Superior temporal gyrus (tissue), 1 donor: ENCODE data around the gene PTGFRN.
"Not testable (repeated sequence)": the region's sequence is repeated elsewhere in the genome, so short reads cannot be mapped to it uniquely, and the experiment has no call there.

Experiments
- DNase-seq: peaks from one replicate; pipeline ENCODE4 v3.0.0-alpha.2; 2016; ENCODE audit errors: extremely low spot score

Gene PTGFRN

DNA sequence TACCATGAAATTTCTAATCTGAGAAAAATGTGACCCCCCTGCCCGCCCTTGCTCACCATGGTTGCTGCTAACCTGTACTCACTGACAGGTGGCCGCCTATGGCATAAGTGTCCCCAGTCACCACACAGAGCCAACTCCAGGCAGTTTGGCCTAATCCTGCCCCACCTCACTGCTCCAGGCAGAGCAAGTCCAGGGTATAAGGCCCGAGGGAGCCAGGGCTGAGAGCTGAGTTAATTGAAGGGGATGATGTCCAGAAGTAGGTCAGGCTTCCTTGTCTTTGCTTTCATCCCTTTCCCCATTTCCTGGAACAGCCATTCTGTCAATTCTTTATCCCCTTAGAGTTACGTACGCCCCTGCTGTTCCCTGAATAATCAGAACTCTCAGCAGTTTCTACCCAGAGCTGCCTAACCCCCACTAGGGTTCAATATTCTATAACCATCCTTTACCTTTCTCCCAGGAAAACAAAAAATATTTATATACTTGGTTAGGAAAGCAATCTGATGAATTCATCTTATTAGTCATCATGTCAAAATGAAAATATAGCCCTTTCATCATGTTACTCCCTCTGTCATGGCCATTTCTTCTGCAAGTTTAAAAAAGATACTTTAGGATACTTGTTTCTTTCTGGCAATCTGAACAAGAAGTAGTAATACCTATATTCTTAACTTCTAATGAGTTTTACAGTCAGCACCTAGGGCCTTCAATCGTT lies 62.4 kb downstream of the PTGFRN start:
- no peak for DNase-seq

DNA sequence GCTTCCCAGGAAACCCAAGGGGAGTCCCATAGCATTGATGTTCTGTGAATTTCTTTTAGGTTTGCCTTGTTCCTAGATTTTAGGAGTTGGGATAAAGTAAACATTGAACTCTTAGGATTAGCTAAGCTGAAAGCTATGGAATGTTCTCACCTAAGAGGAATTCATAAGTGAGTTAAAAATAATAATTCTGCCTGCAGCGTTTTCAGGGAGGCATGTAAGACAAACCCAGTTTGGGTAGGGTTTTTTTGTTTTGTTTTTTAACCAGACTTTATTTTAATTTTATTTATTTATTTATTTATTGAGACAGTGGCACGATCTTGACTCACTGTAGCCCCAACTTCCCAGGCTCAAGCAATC lies 62.9 kb downstream of the PTGFRN start:
- no peak for DNase-seq

DNA sequence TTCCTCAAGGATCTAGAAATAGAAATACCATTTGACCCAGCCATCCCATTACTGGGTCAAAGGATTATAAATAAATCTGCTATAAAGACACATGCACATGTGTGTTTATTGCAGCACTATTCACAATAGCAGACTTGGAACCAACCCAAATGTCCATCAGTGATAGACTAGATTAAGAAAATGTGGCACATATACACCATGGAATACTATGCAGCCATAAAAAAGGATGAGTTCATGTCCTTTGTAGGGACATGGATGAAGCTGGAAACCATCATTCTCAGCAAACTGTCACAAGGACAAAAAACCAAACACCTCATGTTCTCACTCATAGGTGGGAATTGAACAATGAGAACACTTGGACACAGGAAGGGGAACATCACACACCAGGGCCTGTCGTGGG lies 70.6 kb downstream of the PTGFRN start:
- not testable (repeated sequence) for DNase-seq

GRCh38 chr1:116981521-116982037 lies 71.9 kb downstream of the PTGFRN start:
- DNase-seq, result no peak

DNA sequence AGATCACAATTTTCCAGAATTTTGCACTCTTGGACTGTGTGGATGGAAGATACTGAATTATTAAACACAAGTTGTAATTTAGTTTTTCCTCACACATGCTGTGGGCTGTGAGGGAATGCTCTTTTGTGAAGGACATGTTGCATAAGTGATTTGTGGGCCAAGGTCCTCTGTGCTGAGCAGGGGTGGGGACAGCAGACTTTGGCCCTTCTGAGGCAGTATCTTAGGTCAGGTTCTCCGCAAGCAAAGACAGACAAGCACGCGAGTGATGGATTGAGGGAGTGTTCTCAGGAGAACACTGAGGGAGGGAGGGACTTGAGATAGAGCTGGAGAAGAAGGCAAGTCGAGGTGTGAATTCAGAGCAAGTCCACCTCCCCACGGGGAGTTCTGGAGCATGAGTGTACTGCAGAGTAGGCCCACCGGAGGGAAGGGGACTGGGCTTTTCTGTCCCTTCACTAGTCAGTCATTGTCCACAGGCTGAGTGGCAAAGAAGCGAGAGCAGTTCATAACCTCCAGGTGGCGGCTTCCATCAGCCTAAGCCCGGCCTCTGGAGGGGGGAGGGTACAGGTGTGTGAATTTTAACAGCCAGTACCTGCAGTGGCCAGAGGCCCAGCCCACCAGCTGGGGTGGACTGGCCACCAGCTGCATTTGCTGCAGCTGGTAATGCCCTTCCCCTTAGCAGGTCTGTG lies 72.7 kb downstream of the PTGFRN start:
- DNase-seq, result no peak

GRCh38 chr1:116983112-116983511 lies 73.4 kb downstream of the PTGFRN start:
- DNase-seq, result no peak

- no peak for DNase-seq
Observed at GRCh38 chr1:116983678-116984077, 74.0 kb downstream of the PTGFRN start.

DNA sequence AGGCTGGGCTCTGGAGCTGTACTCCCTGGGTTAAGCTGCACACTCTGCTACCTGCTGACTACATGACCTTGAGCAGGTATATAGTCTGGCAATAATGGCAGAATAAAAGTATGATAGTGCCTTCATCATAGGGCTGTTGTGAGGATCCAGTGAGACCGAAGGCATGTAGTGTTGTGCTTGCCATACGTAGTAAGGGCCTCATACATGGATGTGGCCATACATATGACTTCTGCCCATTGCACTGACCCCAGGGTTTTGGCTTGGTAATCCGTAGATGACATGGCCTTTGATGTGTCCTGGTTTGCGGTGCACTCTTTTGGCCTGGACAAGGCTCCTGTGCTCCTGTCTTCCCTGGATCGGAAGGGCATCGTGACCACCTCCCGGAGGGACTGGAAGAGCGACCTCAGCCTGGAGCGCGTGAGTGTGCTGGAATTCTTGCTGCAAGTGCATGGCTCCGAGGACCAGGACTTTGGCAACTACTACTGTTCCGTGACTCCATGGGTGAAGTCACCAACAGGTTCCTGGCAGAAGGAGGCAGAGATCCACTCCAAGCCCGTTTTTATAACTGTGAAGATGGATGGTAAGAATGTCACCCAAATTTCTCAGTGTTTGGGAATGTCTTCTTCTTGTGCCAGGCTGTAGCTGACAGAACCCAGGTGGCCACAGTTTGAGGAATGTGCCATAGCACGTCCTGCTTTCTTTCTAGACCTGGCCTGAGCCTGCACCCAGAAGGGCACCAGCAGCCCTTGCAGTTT lies 74.9 kb downstream of the PTGFRN start:
- no peak for DNase-seq

GRCh38 chr1:116986421-116987255 lies 76.9 kb downstream of the PTGFRN start:
- no peak for DNase-seq

DNA sequence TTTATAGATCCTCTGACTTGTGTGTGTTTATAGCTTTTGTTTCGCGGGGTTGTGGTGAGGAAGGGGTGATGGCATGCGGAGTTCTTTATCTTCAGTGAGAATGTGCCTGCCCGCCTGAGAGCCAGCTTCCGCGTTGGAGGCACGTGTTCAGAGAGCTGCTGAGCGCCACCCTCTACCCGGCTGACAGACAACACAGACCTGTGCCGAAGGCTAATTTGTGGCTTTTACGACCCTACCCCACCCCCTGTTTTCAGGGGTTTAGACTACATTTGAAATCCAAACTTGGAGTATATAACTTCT lies 77.5 kb downstream of the PTGFRN start:
- DNase-seq, result no peak

GRCh38 chr1:116988248-116988647 lies 78.5 kb downstream of the PTGFRN start:
- DNase-seq, result no peak

- no peak for DNase-seq
Observed at GRCh38 chr1:116988908-116989307, 79.2 kb downstream of the PTGFRN start.

DNA sequence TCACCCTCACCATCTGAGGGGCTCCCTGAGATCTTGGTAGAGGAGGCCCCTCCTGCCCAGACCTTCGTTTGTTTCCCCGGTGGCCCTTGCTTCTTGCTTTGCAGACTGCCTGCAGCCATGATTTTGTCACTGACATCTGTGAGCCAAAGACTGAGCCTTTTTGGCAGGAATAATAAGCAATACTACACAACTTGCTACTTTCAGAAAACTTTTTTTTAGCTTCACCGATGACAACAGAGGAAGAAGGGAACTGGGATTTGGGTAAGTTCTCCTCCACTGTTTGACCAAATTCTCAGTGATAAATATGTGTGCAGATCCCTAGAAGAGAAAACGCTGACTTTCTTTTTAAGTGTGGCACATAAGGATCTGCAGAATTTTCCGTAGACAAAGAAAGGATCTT lies 80.1 kb downstream of the PTGFRN start:
- no peak for DNase-seq

DNA sequence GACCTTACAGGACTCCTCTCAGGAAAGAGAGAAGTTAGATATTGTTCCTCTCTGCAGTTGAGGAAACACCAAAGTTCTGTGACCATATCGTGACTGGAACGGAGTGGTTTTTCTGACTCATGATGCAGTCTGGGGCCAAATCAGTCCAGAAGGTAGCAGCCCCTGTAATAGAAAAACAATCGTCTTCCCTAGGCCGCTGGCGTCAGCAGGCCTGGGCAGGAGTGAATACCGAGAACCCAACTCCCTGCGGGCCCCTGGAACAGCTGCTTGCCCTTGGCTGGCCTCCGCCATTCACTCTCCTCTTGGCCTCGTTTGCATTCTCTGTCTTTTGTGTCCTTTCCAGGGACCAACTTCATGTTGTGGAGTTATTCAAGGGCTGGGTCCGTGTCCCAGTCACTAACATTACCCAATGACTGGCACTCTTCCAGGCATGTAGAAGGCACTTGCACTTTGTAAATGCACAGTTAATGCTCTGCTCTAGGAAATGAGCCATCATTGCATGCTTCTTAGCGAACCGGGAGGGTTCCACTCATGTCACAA lies 81.0 kb downstream of the PTGFRN start:
- no peak for DNase-seq

DNA sequence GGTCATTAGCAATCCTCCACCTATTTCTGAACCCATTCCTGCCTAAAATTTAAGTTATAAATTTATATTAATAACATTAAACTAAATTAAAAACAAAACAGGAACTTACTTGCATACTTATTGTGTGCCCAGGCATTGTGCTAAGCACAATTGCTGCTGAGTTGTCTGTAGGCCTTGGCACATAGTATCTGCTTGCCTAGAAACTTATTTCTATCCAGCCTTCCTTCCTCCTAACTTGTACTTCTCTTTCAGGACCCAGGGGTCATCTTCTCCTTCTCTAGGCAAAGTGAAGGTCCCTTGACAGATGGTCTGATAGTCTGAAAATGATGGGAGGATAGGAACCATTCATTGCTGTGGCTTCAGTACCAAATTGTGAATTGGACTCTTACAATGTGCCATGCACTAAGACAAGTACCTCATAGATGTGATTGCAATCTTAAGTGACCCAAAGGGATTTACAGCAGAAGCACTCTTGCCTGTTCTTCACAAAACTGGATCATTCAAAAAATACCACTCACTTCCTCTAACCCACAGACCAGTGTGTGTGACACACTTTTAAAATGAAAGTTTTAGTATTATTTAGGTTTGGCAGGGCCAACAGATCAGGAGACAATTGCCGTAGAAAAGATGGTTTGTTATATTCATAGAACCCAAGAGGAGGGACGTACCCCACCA lies 81.6 kb downstream of the PTGFRN start:
- no peak for DNase-seq

DNA sequence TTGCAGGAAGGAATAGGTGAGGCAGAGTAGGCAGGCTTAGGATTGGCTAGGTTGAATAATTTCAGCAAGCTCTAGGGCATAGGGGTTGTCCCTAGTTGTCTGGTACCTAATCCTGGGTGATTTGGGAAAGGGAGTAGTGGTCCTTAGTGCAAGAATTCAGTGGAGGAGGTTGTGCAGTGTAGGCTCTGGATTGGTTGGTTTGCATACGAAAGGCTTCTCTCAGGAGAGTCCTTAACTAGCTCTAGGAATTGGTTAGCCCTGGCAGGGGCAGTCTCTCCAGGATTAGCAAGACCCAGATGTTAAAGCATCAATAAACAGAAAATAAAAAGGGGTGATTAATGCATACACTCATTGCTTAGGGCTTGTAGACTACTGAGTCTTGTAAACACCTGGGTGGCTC lies 82.2 kb downstream of the PTGFRN start:
- DNase-seq, result no peak

- no peak for DNase-seq
Observed at GRCh38 chr1:116993286-116993685, 83.6 kb downstream of the PTGFRN start.

DNA sequence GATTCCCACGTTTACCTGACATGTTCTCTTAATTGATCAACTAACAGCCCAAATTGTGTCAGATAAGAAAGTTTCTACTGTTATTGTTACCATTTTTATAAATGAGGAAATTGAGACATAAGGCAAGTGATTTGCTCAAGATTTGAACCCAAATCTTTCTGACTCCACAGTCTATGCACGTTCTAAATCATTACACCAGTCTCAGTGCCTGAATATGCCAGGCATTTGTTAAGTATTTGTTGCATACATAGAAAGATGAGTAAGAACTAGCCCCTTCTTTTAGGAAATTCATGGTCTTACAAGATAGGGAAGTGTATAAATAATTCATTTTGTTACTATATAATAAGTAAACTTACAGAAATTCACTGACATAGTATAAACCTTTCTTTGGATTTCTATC lies 84.7 kb downstream of the PTGFRN start:
- no peak for DNase-seq

- DNase-seq, result no peak
Observed at GRCh38 chr1:116997066-116997465, 87.3 kb downstream of the PTGFRN start.

GRCh38 chr1:116997636-116998035 lies 87.9 kb downstream of the PTGFRN start:
- no peak for DNase-seq

GRCh38 chr1:116999596-116999995 lies 89.9 kb downstream of the PTGFRN start:
- no peak for DNase-seq
